MM.1S (cell line): ENCODE data around the gene KCNQ2.

ENCODE experiments used
- DNase-seq: peaks from one replicate; pipeline ENCODE4 v3.0.0-alpha.2; 2015
- H2AFZ ChIP-seq: fragments of 300-600 bp; sonication (generic); 2 replicates; pipeline ENCODE4 v1.6.0; 2016; ENCODE audit warnings: antibody characterized with exemption, low read length
- H3F3A ChIP-seq: fragments of 300-600 bp; sonication (generic); 2 replicates; pipeline ENCODE4 v1.6.1; 2016; ENCODE audit warnings: mild to moderate bottlenecking, antibody characterized with exemption, low read length, moderate library complexity, mixed read lengths; ENCODE audit not compliant: insufficient read depth
- H3K27ac ChIP-seq: fragments of 300-600 bp; sonication (generic); 2 replicates; pipeline ENCODE4 v1.5.1; 2016; ENCODE audit warnings: mild to moderate bottlenecking, low read length
- H3K27me3 ChIP-seq: fragments of 300-600 bp; sonication (generic); replicated peaks from 2 replicates; pipeline ENCODE4 v1.6.0; 2016; ENCODE audit warnings: low read length; ENCODE audit not compliant: insufficient read depth
- H3K36me3 ChIP-seq: fragments of 300-600 bp; sonication (generic); replicated peaks from 2 replicates; pipeline ENCODE4 v1.6.1; 2016; ENCODE audit warnings: mild to moderate bottlenecking, low read length, mixed read lengths; ENCODE audit not compliant: insufficient read depth
- H3K4me1 ChIP-seq: fragments of 300-600 bp; sonication (generic); 2 replicates; pipeline ENCODE4 v1.6.1; 2016; ENCODE audit warnings: low read length, mixed read lengths
- H3K4me2 ChIP-seq: fragments of 300-600 bp; sonication (generic); 2 replicates; pipeline ENCODE4 v1.6.0; 2016; ENCODE audit warnings: low read depth, low read length
- H3K4me3 ChIP-seq: fragments of 300-600 bp; sonication (generic); 2 replicates; pipeline ENCODE4 v1.5.1; 2016; ENCODE audit warnings: low read length, mixed read lengths
- H3K79me2 ChIP-seq: fragments of 300-600 bp; sonication (generic); 2 replicates; pipeline ENCODE4 v1.6.1; 2016; ENCODE audit warnings: mixed run types, low read length, mixed read lengths
- H3K9ac ChIP-seq: fragments of 300-600 bp; sonication (generic); 2 replicates; pipeline ENCODE4 v1.6.1; 2016; ENCODE audit warnings: low read length, mixed read lengths
- H3K9me2 ChIP-seq: fragments of 300-600 bp; sonication (generic); replicated peaks from 2 replicates; pipeline ENCODE4 v1.6.1; 2016; ENCODE audit warnings: mild to moderate bottlenecking, low read length, mixed read lengths; ENCODE audit not compliant: insufficient read depth
- H3K9me3 ChIP-seq: fragments of 300-600 bp; sonication (generic); replicated peaks from 2 replicates; pipeline ENCODE4 v1.6.1; 2016; ENCODE audit warnings: mild to moderate bottlenecking, low read length, mixed read lengths; ENCODE audit not compliant: insufficient read depth
- H4K20me1 ChIP-seq: fragments of 300-600 bp; sonication (generic); 2 replicates; pipeline ENCODE4 v1.6.1; 2016; ENCODE audit warnings: mild to moderate bottlenecking, low read length, moderate library complexity, mixed read lengths; ENCODE audit not compliant: insufficient read depth
- EZH2 ChIP-seq: fragments of 300-600 bp; sonication (generic); optimal IDR thresholded peaks from 2 replicates; pipeline ENCODE3; 2017; ENCODE audit warnings: low read depth, mild to moderate bottlenecking, antibody characterized with exemption, low read length, mixed read lengths
- EZH2phosphoT487 ChIP-seq: fragments of 300-600 bp; sonication (generic); IDR thresholded peaks from 2 replicates; pipeline ENCODE4 v1.6.1; 2018; ENCODE audit warnings: antibody characterized with exemption, low read length
- TF ChIP-seq, protein P1 (sequence below): fragments of 300-600 bp; sonication (generic); IDR thresholded peaks from 2 replicates; pipeline ENCODE4 v1.5.1; 2016; ENCODE audit warnings: antibody characterized with exemption, low read length, mixed read lengths

Gene KCNQ2

DNA sequence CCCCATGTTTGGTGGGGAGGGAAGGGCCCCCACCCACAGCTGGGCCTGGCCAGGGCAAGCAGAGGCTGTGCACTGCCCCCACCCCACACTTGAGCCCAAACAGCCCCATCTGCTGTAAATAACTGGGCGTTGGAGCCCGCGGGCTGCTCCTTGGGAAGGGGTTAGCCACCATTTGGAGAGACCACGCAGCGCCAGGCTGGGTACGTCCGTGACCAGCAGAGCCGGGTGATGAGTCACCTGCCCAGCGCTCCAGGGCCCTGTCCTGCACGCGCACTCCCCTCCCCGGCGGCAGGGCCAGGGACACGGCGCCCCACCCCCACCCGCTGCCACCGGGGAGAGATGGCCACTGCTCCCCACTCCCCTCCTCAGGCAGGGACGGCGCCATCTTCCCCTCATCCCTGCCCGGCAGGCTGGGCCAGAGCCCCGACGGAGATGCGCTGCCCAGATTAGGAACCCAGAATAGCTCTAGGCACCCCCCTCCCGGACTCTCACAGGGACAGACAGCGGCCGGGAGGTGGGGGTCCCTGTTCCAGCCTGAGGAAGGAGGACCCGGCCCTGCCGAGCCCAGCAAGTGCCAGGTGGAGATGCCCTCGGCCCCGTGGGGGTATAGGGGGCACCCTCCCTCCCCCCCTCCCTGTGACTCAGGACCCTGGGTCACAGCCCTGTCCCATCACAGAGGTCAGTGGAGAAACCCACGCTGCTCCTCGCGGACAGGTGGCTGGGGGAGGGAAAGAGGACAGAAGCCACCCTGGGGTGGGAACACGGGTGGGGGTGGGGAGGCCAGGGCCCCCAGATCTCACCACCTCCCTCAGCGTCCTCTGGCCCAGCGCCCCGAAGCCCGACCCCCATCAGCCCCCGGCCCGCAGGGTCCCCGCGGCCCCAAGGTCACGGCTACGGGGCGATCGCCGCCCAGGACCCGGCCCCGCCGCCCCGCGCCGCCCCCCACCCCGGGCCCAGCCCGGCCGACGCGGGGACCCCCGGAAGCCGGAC lies 25.8 kb upstream of the KCNQ2 start:
- Histone ChIP-seq H3K9me2 (no peaks in the 10 kb centered on the region), H3K36me3 (no peaks in the 10 kb centered on the region), H3K27me3 (peaks cover 59% of the 10 kb centered on the region), H3F3A (no peaks in the 10 kb centered on the region), H3K27ac (no peak overlapping the region), H4K20me1 (no peaks in the 10 kb centered on the region), H2AFZ (no peak overlapping the region), H3K79me2 (no peaks in the 10 kb centered on the region), H3K4me2 (no peak overlapping the region), H3K9ac (no peak overlapping the region), H3K9me3 (no peaks in the 10 kb centered on the region), H3K4me1 (peaks cover 8% of the 10 kb centered on the region), H3K4me3 (no peak overlapping the region)
- DNase-seq, result no peak
- TF ChIP-seq EZH2, result no peak
- TF ChIP-seq, protein P1, sequence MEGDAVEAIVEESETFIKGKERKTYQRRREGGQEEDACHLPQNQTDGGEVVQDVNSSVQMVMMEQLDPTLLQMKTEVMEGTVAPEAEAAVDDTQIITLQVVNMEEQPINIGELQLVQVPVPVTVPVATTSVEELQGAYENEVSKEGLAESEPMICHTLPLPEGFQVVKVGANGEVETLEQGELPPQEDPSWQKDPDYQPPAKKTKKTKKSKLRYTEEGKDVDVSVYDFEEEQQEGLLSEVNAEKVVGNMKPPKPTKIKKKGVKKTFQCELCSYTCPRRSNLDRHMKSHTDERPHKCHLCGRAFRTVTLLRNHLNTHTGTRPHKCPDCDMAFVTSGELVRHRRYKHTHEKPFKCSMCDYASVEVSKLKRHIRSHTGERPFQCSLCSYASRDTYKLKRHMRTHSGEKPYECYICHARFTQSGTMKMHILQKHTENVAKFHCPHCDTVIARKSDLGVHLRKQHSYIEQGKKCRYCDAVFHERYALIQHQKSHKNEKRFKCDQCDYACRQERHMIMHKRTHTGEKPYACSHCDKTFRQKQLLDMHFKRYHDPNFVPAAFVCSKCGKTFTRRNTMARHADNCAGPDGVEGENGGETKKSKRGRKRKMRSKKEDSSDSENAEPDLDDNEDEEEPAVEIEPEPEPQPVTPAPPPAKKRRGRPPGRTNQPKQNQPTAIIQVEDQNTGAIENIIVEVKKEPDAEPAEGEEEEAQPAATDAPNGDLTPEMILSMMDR, result no peak
- no peak for TF ChIP-seq EZH2phosphoT487

DNA sequence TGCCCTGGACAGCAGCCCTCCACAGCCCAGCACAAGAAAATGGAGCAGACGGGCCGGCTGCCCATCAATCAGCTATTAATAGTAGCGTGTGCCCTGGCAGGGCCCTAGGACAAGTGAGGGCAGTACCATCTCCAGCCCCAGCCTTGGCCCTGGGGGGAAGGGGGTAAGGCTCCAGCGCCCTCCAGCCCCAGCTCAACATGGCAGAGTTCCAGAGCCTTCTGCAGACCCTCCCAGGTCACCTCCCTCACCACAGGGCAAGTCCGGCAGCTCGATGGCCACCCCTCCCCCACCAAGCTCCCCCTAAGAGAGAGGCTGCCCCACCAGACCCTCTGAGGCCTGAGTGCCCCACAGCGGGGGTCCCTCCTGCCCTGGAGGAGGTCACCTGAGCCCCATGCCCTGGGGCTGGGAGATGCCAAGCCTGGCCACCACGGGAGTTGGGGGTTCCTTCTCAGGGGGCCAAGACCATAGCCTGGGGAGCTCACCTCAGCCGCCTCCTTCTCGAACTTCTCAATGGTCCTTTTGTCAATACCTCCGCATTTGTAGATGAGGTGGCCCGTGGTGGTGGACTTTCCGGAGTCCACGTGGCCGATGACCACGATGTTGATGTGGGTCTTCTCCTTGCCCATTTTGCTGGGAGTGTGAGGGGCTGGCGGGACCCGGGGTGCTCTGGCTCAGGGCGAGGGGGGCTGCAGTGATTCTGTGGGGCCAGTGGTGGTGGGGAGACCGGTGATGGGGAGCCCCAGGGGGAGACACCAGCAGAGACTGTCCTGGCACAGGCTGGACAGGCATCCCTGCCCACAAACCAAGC lies 24.9 kb upstream of the KCNQ2 start:
- TF ChIP-seq EZH2phosphoT487 (no peak), EZH2 (no peak)
- TF ChIP-seq, protein P1, result no peak
- H3K27me3 ChIP-seq, result peaks cover 51% of the 10 kb centered on the region
- no peak overlapping the region for H3K9ac ChIP-seq
- H4K20me1 ChIP-seq, result no peaks in the 10 kb centered on the region
- H3K27ac ChIP-seq, result no peak overlapping the region
- no peaks in the 10 kb centered on the region for H3F3A ChIP-seq
- no peak for DNase-seq
- no peak overlapping the region for H3K4me3 ChIP-seq
- H3K9me3 ChIP-seq, result no peaks in the 10 kb centered on the region
- no peaks in the 10 kb centered on the region for H3K9me2 ChIP-seq
- H3K4me2 ChIP-seq, result no peak overlapping the region
- no peaks in the 10 kb centered on the region for H3K79me2 ChIP-seq
- no peak overlapping the region for H2AFZ ChIP-seq
- no peaks in the 10 kb centered on the region for H3K36me3 ChIP-seq
- H3K4me1 ChIP-seq, result peaks cover 5% of the 10 kb centered on the region

DNA sequence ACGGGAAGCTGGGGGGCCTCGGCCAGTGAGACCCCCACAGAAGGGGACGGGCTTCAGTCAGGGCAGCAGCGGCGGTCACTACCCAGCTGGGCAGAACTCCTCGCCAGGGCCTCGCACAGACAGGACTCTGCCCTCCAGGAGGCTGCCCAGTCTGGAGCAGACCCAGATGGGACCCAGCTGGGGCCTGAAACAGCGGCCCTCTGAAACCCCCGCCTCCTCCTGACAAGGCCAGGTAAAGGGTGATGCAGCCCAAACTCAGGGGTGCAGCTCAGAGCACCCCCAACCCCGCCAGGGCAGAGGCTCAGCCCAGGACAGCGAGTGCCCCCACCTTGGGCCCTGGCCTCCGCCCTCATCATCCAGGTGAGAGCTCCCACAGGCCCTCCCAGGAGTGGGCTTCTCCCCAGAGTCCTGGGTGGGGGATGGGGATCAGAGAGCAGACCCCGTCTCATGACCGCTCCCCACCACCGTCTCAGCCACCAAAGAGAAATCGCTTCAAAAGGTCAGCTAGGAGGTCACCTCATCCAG lies 24.2 kb upstream of the KCNQ2 start:
- Histone ChIP-seq H3K27ac (no peak overlapping the region), H3F3A (no peaks in the 10 kb centered on the region), H3K9ac (no peak overlapping the region)

More for the DNA sequence above, 24.2 kb upstream of the KCNQ2 start:
- DNase-seq, result no peak
- no peak for TF ChIP-seq EZH2phosphoT487
- peak overlapping the region; percentile 43; the same call in 1 of the 2 replicates for H2AFZ ChIP-seq
- H3K9me3 ChIP-seq, result no peaks in the 10 kb centered on the region
- H3K4me3 ChIP-seq, result peak overlapping the region; percentile 47
- H3K27me3 ChIP-seq, result peaks cover 51% of the 10 kb centered on the region
- no peaks in the 10 kb centered on the region for H3K79me2 ChIP-seq
- H3K36me3 ChIP-seq, result no peaks in the 10 kb centered on the region
- H3K4me2 ChIP-seq, result peak overlapping the region; percentile 85
- no peaks in the 10 kb centered on the region for H4K20me1 ChIP-seq
- no peaks in the 10 kb centered on the region for H3K9me2 ChIP-seq
- H3K4me1 ChIP-seq, result no peaks in the 10 kb centered on the region
